Activated CD4-positive, alpha-beta T cell treated with anti-CD3 and anti-CD28 coated beads, Interleukin-2, amount 10 ng/mL, durations not matched to agents 24 days and 14 days (primary cell): ENCODE results near the gene GLB1L. TPM values are rescaled to one million over a fixed set of nuclear protein-coding genes. Genes with fewer than 3 reads are reported as not detected.
A peak's percentile ranks its signal among the peaks of the same experiment; 100 is the strongest.

ENCODE experiments used
- DNase-seq: peaks from one replicate; pipeline ENCODE4 v3.0.0; 2022
- H3K27ac Mint-ChIP-seq: one replicate; pipeline ENCODE4 v1.8.0; 2022; ENCODE audit warnings: mild to moderate bottlenecking, mixed read lengths
- H3K27me3 Mint-ChIP-seq: one replicate; pipeline ENCODE4 v1.8.0; 2022; ENCODE audit warnings: mixed read lengths
- H3K36me3 Mint-ChIP-seq: one replicate; pipeline ENCODE4 v1.8.0; 2022; ENCODE audit warnings: low read depth, mild to moderate bottlenecking, mixed read lengths
- H3K4me1 Mint-ChIP-seq: one replicate; pipeline ENCODE4 v1.8.0; 2021; ENCODE audit warnings: mixed read lengths
- H3K4me3 Mint-ChIP-seq: one replicate; pipeline ENCODE4 v1.8.0; 2022; ENCODE audit warnings: mild to moderate bottlenecking, moderate library complexity, mixed read lengths
- H3K9me3 Mint-ChIP-seq: one replicate; pipeline ENCODE4 v1.8.0; 2021; ENCODE audit warnings: mixed read lengths
- intact Hi-C: fragments of 100-400 bp; cut with micrococcal nuclease; formaldehyde crosslinking; loops from one replicate; pipeline ENCODE4 v1.15.1; 2023
- total RNA-seq: library from RNA; stranded (reverse); gene quantifications from 2 replicates; pipeline ENCODE4 v1.2.3, GENCODE V29; 2022

GLB1L gene
- total RNA-seq, 1 donor from 2014 or later: 4.9 TPM

- DNase-seq: peak; percentile 76
- Mint-ChIP-seq H3K27ac (peak overlapping the region; percentile 99), H3K36me3 (peaks cover 40% of the 10 kb centered on the region), H3K27me3 (no peaks in the 10 kb centered on the region), H3K4me3 (peak overlapping the region; percentile 80), H3K9me3 (no peaks in the 10 kb centered on the region), H3K4me1 (peaks cover 63% of the 10 kb centered on the region)
- intact Hi-C loops: loop anchor here (1.0 to 2.0 kb wide), 5 partner anchors 7 to 351 kb away; partner anchors contain the start of genes ANKZF1, ATG9A, STK11IP and TUBA4A
Observed at GRCh38 chr2:219245899-219246230, 621 bp upstream of the GLB1L start.

DNA sequence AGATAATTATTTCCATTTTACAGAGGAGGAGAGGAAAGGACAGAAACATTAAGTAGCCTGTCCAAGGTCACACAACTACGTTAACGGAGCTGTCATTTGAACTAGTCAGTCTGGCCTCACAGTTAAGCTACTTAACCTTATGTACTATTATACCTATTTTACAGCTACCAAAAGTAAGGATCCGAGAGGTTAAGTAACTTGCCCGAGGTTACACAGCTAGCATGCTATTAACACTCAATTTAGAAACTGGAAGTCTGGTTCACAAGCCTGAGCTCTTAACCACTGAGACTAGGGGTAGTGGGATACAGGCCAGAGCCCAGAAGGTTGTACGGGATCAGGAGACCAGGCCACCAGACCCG is 476 bp downstream of the GLB1L start:
- Mint-ChIP-seq H3K4me1 (peaks cover 52% of the 10 kb centered on the region), H3K9me3 (no peaks in the 10 kb centered on the region)
- intact Hi-C loops: loop anchor here (1.0 to 2.0 kb wide), 5 partner anchors 9 to 352 kb away; partner anchors contain the start of genes ANKZF1, ATG9A, STK11IP and TUBA4A

GRCh38 chr2:219243291-219243761 is 1.9 kb downstream of the GLB1L start:
- Mint-ChIP-seq H3K4me3 (peak overlapping the region; percentile 66), H3K36me3 (peaks cover 24% of the 10 kb centered on the region), H3K27ac (peak overlapping the region; percentile 48), H3K27me3 (no peaks in the 10 kb centered on the region), H3K4me1 (peaks cover 39% of the 10 kb centered on the region), H3K9me3 (no peaks in the 10 kb centered on the region)
- intact Hi-C loops: no loop called here
- DNase-seq: no peak

More for the DNA sequence above, 476 bp downstream of the GLB1L start:
- no peak for DNase-seq
- Mint-ChIP-seq H3K27ac (peak overlapping the region; percentile 99), H3K27me3 (no peaks in the 10 kb centered on the region), H3K4me3 (peak overlapping the region; percentile 80), H3K36me3 (peaks cover 30% of the 10 kb centered on the region)

DNA sequence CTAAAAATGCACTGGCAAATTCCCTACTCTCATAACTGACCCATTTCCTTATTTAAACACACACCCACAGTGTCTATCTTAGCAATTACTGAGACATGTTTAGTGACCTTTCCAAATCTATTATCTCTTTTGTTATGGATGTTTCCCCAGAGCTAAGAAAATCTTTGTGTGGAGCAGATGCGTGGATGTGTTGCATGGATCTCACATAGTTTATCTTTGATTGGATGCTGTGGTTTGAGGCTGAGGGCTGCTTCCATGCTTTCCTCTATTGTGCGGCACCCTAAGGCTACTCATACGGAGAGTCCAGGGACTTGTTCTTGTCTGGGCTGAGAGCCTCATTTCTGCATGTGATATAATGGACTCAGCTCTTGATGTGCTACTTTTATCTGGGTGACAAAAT is 10.9 kb downstream of the GLB1L start:
- intact Hi-C loops: no loop called here
- peaks cover 73% of the 10 kb centered on the region for H3K36me3 Mint-ChIP-seq
- peaks cover 27% of the 10 kb centered on the region for H3K4me1 Mint-ChIP-seq
- DNase-seq: no peak
- H3K27ac Mint-ChIP-seq: no peak overlapping the region
- no peaks in the 10 kb centered on the region for H3K27me3 Mint-ChIP-seq
- no peaks in the 10 kb centered on the region for H3K9me3 Mint-ChIP-seq
- no peak overlapping the region for H3K4me3 Mint-ChIP-seq

GRCh38 chr2:219230059-219230540 is 15.1 kb downstream of the GLB1L start:
- DNase-seq: peak; percentile 86
- Mint-ChIP-seq H3K4me3 (peak overlapping the region; percentile 92), H3K9me3 (no peaks in the 10 kb centered on the region), H3K4me1 (peaks cover 45% of the 10 kb centered on the region), H3K27ac (peak overlapping the region; percentile 98), H3K27me3 (no peaks in the 10 kb centered on the region), H3K36me3 (peaks cover 66% of the 10 kb centered on the region)
- intact Hi-C loops: loop anchor here (1.0 kb wide), 1 partner anchor 65 kb away; no protein-coding TSS in a partner anchor

DNA sequence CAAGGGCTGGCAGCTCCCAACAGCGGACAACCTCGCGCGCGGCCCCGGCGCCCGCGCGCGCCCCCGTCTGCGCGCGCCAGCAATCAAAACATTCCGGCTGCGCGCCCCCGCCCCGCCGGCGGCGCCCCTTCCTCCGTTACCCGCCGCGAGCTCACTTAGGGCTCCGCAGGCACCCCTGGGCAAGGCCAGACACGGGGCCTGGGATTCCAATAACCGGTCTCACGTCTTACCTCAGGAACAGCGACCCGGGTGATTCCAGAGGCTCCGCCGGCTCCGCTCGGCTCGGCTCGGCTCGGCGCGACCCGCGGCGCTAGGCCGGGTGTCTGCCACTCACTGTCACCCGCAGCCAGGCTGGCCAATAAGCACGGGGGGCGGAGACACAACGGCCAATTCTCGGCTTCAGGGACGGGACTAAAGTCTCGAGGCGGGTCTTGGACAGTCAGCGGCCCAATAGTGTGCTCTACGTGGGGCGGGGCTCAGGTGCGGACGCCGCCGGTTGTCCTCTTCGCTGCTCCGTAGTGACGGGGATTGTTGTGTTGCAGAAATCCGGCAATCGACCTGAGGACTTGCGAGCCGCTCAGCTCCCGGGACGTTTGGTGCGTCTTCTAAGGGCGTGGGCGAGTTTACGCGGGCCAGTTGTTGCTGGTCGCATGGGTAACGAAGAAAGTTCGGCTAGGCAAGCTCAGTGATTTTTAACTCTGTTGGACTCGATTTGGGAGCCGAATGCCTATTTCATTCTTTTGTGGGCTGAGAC is 15.8 kb downstream of the GLB1L start, which contains the start of the genes ANKZF1 and ATG9A:
ANKZF1 (plus strand) TSS at position 502 of the 754 bp plus-strand sequence. CDS start 452 bp downstream, outside the sequence.
ATG9A (minus strand) TSS at position 332 of the 754 bp plus-strand sequence. CDS start 1,612 bp downstream, outside the sequence.
- Mint-ChIP-seq H3K4me1 (peaks cover 43% of the 10 kb centered on the region), H3K36me3 (peaks cover 68% of the 10 kb centered on the region), H3K9me3 (no peaks in the 10 kb centered on the region), H3K4me3 (peak within 1 kb of the TSS; percentile 92), H3K27ac (peak within 1 kb of the TSS; percentile 98), H3K27me3 (no peaks in the 10 kb centered on the region)
- peak; percentile 100 for DNase-seq
- intact Hi-C loops: loop anchor here (1.0 kb wide), 9 partner anchors 11 to 158 kb away; partner anchors contain the start of genes ABCB6, DNAJB2, DNPEP and GLB1L

DNA sequence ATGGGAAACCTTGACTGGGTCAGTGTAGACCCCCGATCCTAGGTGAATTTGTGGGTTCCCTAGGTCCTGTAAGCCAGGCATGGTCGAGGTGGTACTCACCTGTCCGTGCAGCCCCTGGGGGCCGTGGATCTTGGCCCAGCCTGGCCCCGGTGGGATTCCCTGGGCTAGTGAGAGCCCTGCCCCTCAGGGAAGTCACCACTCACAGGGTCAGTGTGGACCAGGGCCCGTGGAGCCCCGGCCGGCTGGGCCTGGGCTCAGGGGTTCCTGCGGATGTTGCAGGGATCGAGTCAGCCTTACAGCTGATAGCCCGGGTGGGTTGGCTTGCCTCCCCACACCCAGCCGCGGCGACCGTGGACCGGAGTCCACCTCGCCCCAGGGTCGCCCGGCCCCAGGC is 16.3 kb downstream of the GLB1L start:
- intact Hi-C loops: loop anchor here (1.0 kb wide), 8 partner anchors 11 to 158 kb away; partner anchors contain the start of genes ABCB6, DNAJB2, DNPEP and GLB1L

DNA sequence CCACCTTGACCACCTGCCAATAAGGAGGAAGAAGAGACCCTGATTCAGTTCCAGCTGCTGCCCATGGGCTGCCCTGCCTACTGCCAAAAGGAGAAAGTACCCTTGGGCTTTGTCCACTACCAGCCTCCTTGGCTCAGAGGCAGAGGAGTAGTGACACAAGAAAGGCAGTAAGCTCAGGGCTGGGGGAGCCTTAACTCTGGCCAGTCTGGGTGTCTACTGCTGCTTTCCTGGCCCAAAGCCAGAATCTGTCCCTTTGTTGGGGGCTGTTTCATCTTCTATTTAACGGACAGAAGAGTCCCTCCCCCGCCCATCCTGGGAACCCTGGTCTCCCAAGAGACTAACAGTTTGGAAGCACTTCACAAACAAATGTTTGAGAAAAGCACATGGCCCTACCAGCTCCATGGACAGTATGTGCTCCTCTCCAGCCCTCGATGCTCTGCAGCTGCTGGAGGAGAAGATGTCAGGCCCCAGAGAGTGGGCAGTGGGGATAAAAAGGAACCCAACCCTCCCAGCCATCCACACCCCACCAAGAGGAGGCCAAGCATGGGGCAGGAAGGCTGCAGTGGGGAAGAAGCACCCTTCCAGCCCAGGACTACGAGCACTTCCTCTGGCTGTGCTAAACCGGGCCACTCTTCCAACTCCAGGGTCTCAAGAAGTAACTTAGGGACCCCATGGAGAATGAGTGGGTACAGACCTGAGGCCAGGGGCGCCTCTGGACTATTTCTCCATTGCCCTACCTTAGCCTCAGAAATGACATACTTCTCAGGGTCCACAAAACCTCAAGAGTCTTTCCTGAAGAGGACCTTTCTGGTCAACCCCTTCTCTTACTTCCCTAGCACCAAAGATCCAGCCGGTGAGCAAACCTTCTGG is 17.0 kb downstream of the GLB1L start:
- DNase-seq: peak; percentile 61
- H3K27me3 Mint-ChIP-seq: no peaks in the 10 kb centered on the region
- H3K4me3 Mint-ChIP-seq: peak overlapping the region; percentile 90
- H3K36me3 Mint-ChIP-seq: peaks cover 67% of the 10 kb centered on the region
- intact Hi-C loops: no loop called here
- H3K9me3 Mint-ChIP-seq: no peaks in the 10 kb centered on the region
- H3K27ac Mint-ChIP-seq: peak overlapping the region; percentile 83
- H3K4me1 Mint-ChIP-seq: peaks cover 36% of the 10 kb centered on the region

More for the DNA sequence above, 16.3 kb downstream of the GLB1L start:
- peak; percentile 72 for DNase-seq
- H3K9me3 Mint-ChIP-seq: no peaks in the 10 kb centered on the region
- H3K27ac Mint-ChIP-seq: peak overlapping the region; percentile 83
- H3K36me3 Mint-ChIP-seq: peaks cover 67% of the 10 kb centered on the region
- peaks cover 41% of the 10 kb centered on the region for H3K4me1 Mint-ChIP-seq
- H3K4me3 Mint-ChIP-seq: peak overlapping the region; percentile 90
- no peaks in the 10 kb centered on the region for H3K27me3 Mint-ChIP-seq

DNA sequence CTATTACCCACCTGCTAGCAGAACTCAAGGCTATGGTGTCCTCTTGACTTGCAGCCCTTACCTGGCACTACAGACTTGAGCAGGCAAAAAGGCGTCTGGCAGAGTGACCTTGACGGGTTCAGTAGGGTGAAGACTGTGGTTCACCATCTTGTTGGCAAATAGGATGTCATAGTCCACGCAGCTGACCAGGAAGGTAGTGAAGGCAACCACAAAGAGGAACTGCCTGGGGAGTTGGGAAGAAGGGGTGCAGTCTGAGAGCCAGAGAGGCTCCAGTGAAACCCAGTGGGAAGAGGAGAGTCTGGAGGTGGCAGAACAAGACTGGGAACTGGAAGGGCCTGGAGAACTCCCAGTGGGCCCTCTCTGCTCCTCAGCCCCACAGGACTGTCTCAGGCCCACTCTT is 19.9 kb downstream of the GLB1L start:
- Mint-ChIP-seq H3K4me1 (peaks cover 20% of the 10 kb centered on the region), H3K27ac (no peak overlapping the region), H3K9me3 (no peaks in the 10 kb centered on the region), H3K36me3 (peaks cover 69% of the 10 kb centered on the region), H3K27me3 (no peaks in the 10 kb centered on the region), H3K4me3 (no peak overlapping the region)
- intact Hi-C loops: no loop called here
- DNase-seq: peak; percentile 56

DNA sequence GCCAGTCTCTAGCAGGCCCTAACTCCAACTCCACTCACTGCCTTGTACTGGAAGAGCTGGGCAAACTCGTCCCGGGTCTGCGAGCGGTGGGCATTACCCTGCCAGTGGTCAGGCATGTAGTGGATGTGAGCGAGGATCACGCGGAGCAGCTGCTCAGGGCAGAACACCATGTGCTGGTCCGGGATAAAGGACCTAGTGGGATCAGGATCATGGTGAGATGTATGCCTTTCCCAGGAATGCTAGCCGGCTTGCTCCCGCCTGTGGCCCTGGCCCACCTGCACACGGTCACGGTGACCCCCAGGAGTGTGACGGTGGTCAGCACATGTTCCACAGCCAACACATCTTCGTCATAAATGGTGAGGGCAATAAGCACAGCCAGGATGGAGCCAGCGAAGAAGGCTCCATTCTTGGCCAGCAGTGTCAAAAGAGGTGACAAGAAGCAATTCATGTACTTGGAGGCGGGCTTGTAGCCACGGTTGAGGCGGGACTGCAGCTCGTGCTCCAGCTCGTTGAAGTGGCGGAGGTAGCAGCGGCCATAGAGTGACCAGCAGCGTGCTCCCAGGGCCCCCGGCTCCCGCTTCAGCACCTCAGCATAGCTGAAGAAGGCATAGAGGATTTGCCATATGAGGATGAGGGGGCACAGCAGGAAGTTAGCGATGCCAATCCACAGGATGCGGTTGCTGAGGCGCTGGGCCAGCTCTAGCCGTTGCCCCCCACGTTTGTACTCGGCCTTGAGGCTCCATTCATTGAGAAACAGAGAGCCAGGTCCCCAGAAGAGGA is 21.2 kb downstream of the GLB1L start:
- peaks cover 69% of the 10 kb centered on the region for H3K36me3 Mint-ChIP-seq
- no peak overlapping the region for H3K27ac Mint-ChIP-seq
- no peaks in the 10 kb centered on the region for H3K27me3 Mint-ChIP-seq
- H3K9me3 Mint-ChIP-seq: no peaks in the 10 kb centered on the region
- H3K4me1 Mint-ChIP-seq: peaks cover 22% of the 10 kb centered on the region
- no peak overlapping the region for H3K4me3 Mint-ChIP-seq
- no peak for DNase-seq
- intact Hi-C loops: no loop called here

DNA sequence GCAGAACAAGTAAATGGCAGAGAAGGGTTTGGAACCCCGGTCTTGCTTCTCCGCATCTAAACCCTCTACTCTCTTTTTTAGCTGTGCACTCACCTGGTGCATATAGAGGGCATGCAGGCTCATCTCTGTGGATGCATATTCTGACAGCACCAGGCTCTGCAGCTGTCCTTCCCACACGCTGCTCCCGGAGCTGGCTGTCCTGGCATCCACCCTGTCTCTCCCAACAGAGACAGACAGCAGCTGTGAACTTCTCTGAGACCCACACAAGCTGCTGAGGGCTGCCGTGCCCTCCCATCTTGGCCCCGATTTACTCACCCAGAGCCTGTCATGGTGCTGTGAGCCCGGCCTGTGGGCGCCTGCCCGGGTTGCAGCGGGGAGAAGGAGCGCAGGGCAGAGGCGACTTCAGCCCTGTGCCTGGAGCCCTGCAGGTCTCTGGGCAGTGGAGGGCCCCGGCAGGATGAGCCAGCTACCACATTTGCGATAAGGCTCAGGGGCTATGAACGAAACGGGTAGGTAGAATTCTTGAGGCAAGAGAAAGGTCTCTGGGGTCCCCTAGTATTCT is 23.2 kb downstream of the GLB1L start:
- H3K36me3 Mint-ChIP-seq: peaks cover 68% of the 10 kb centered on the region

DNA sequence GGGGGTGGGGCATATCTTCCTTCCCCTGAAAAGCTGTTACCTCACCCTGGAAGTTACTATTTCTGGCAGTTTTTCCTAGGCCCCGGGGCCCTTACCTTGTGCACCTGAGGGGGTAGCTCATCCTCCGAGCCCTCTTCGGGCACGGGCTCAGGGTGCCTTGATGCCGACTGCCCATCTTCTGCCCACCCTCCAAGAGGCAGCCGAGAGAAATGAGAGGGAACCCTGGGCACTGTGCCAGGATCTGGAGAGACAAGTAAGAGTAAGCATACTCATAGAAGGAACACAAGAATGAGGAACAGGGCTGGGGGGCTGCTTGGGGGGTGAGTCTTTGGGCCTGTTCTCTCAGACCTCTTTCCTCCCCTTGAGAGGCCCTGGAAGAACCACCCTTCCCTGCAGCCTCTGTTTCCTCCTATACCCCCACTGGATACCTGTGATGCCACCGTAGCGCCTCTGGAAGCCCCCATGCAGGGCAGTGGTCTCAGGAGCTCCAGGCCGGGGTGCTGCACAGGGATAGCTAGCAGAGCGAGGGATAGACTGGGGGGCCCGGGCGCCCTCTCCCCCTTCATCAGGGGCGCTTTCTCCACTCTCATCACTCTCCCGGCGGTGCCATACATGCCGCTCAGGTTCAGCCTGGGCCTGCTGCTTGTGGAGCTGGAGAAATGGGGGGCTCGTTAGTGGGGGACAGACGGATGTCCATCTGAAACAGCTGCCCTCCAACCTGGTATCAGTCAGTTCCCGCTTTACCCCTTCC is 24.4 kb downstream of the GLB1L start:
- intact Hi-C loops: no loop called here
- Mint-ChIP-seq H3K27me3 (no peaks in the 10 kb centered on the region), H3K27ac (no peak overlapping the region), H3K9me3 (no peaks in the 10 kb centered on the region), H3K4me3 (no peak overlapping the region), H3K4me1 (peaks cover 22% of the 10 kb centered on the region), H3K36me3 (peaks cover 67% of the 10 kb centered on the region)
- DNase-seq: no peak

More for the DNA sequence above, 23.2 kb downstream of the GLB1L start:
- no peaks in the 10 kb centered on the region for H3K9me3 Mint-ChIP-seq
- no peak overlapping the region for H3K4me3 Mint-ChIP-seq
- no peak overlapping the region for H3K27ac Mint-ChIP-seq
- H3K4me1 Mint-ChIP-seq: peaks cover 19% of the 10 kb centered on the region
- no peak for DNase-seq
- H3K27me3 Mint-ChIP-seq: no peaks in the 10 kb centered on the region
- intact Hi-C loops: no loop called here
